ENCODE data around the gene CDK1. TPM values are rescaled to one million over a fixed set of nuclear protein-coding genes. Genes with fewer than 3 reads are reported as not detected.

Gene CDK1
- total and polyA plus RNA-seq, 2 of the 8 experiments (the other 6 are each of a cell fraction or from before 2014, with no cell fraction given): 29.4 to 111 TPM

DNA sequence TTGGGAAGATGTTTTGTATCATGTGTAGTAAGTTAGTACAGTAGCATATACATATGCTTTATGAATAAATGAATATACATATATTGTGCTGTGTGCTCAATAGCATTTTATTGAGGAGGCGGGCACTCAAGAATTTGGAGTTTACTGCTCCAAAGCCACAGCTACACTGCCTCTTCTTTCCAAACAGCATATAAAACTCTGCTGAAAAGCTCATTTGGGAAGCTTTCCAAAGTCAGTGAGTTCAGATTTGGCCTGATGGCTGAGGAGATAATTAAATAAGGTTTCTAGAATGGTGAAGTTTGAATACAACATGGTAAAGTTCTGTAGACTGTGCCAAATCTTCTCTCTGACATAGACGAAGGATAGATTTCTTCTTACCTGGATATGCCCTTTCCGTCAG, 29.8 kb downstream of the CDK1 start:
- DNase-seq (ENCODE audit: low read depth in 1 of 2, low spot score in 2 of 2) (no peak), FAIRE-seq (no peak)
- Histone ChIP-seq H3K4me2 (ENCODE audit: insufficient read depth in 1 of 2, low read depth in 2 of 2, low read length in 2 of 2) (no peak overlapping the region), H4K91ac (replicated peaks; ENCODE audit: insufficient read length, low read length) (no peak overlapping the region), H3K4me3 (ENCODE audit: extremely low read depth in 1 of 4, insufficient read depth in 2 of 4, low read depth in 3 of 4, low read length in 4 of 4) (no peak overlapping the region), H4K5ac (ENCODE audit: insufficient read length, low read depth, low read length) (no peak overlapping the region), H3K18ac (ENCODE audit: extremely low read depth, low read length) (no peak overlapping the region), H2BK120ac (replicated peaks; ENCODE audit: low read depth, low read length) (no peak overlapping the region), H3K36me3 (ENCODE audit: control insufficient read depth in 2 of 4, insufficient read depth in 4 of 4, low read length in 3 of 4) (no peaks in the 10 kb centered on the region), H2BK15ac (ENCODE audit: low read length) (no peak overlapping the region), H3K14ac (ENCODE audit: insufficient read length) (no peak overlapping the region), H2AFZ (ENCODE audit: low read length) (no peak overlapping the region), H3K23me2 (ENCODE audit: low read depth, low read length) (no peaks in the 10 kb centered on the region), H3K4ac (replicated peaks; ENCODE audit: insufficient read length, low read depth, low read length) (no peak overlapping the region), H3K27ac (ENCODE audit: low read depth, low read length) (no peak overlapping the region), H2BK12ac (ENCODE audit: low read depth, low read length) (no peak overlapping the region), H2BK5ac (ENCODE audit: low read depth, low read length) (no peak overlapping the region), H3K23ac (ENCODE audit: insufficient read length) (no peak overlapping the region), H4K20me1 (replicated peaks in 1 of 2; ENCODE audit: control insufficient read depth in 1 of 2, insufficient read depth in 2 of 2, low read length in 2 of 2) (no peaks in the 10 kb centered on the region), H3K79me2 (ENCODE audit: control insufficient read depth in 1 of 2, insufficient read depth in 2 of 2, low read length in 2 of 2) (no peaks in the 10 kb centered on the region), H2AK5ac (ENCODE audit: low read depth, low read length) (no peak overlapping the region), H3K79me1 (ENCODE audit: low read depth, low read length) (no peaks in the 10 kb centered on the region), H2BK20ac (ENCODE audit: low read length) (no peak overlapping the region), H3K9me3 (ENCODE audit: insufficient read depth in 2 of 2, low read depth in 1 of 2, low read length in 1 of 2) (no peaks in the 10 kb centered on the region), H3K4me1 (replicated peaks in 1 of 4; ENCODE audit: control insufficient read depth in 3 of 4, insufficient read depth in 4 of 4, low read length in 3 of 4) (no peaks in the 10 kb centered on the region), H3K56ac (replicated peaks; ENCODE audit: insufficient read length, low read depth, low read length) (no peak overlapping the region), H3K9ac (replicated peaks in 1 of 4; ENCODE audit: extremely low read depth in 1 of 4, low read depth in 3 of 4, low read length in 3 of 4) (no peak overlapping the region), H4K8ac (ENCODE audit: extremely low read depth, insufficient read depth, low read length) (no peak overlapping the region), H3K27me3 (replicated peaks in 1 of 4; ENCODE audit: control insufficient read depth in 3 of 4, extremely low read depth in 1 of 4, insufficient read depth in 3 of 4, low read length in 3 of 4) (no peaks in the 10 kb centered on the region)
- 75% methylated on average over 3 of the region's 3 CpGs; no CpG with 5 or more reads in 1 of the 2 experiments for WGBS, 2 experiments (ENCODE audit: extremely low coverage in 1 of 2, insufficient coverage in 1 of 2, insufficient read length in 1 of 2, insufficient replicate concordance in 2 of 2, low coverage in 1 of 2, low lambda C conversion rate in 2 of 2, missing lambda C conversion rate in 1 of 2)
- CTCF ChIA-PET (ENCODE audit: partially characterized antibody): interaction anchor here (3.6 kb wide), 1 partner anchor 11 kb away, joined by 14 read pairs; no protein-coding TSS in a partner anchor
- TF ChIP-seq PHF8 (conservative IDR thresholded peaks at IDR 0.05; ENCODE audit: low read depth, low read length) (no peak), HDAC2 (IDR thresholded peaks at IDR 0.05; ENCODE audit: borderline replicate concordance in 1 of 2, low read depth in 2 of 2, low read length in 2 of 2) (no peak), USF2 (IDR thresholded peaks at IDR 0.05; ENCODE audit: low read length) (no peak), GTF2F1 (IDR thresholded peaks at IDR 0.05; ENCODE audit: borderline replicate concordance, low read depth, low read length) (no peak), NRF1 (IDR thresholded peaks at IDR 0.05; ENCODE audit: low read depth, low read length) (no peak), JUND (IDR thresholded peaks at IDR 0.05; ENCODE audit: low read length) (no peak), RAD21 (IDR thresholded peaks at IDR 0.05 in 1 of 2, conservative IDR thresholded peaks at IDR 0.05 in 1 of 2; ENCODE audit: low read depth in 2 of 2, low read length in 2 of 2) (no peak), CHD1 (IDR thresholded peaks at IDR 0.05; ENCODE audit: low read depth, low read length) (no peak), SP4 (IDR thresholded peaks at IDR 0.05; ENCODE audit: low read length) (no peak)
- POLR2A ChIA-PET (ENCODE audit: partially characterized antibody): interaction anchor here (1.0 kb wide), 1 partner anchor 10 kb away, joined by 3 read pairs; no protein-coding TSS in a partner anchor

All from H1 (cell line).